OCI-LY1 (cell line): ENCODE data around the gene TBC1D10A.

Experiments used
- EZH2 ChIP-seq: fragments of 200-600 bp; sonication (generic), shearing (Covaris generic); IDR thresholded peaks from 2 replicates; pipeline ENCODE4 v1.8.0; 2017; ENCODE audit warnings: borderline replicate concordance, mixed run types, mild to moderate bottlenecking, antibody characterized with exemption, low read length, moderate library complexity, mixed read lengths
- TF ChIP-seq, protein P1 (sequence below): fragments of 200-600 bp; sonication (generic), shearing (Covaris generic); IDR thresholded peaks from 2 replicates; pipeline ENCODE4 v1.5.1; 2017; ENCODE audit warnings: mild to moderate bottlenecking, antibody characterized with exemption, low read length, moderate library complexity, mixed read lengths

GRCh38 chr22:30333707-30334087, 7.0 kb upstream of the TBC1D10A start:
- TF ChIP-seq, protein P1, sequence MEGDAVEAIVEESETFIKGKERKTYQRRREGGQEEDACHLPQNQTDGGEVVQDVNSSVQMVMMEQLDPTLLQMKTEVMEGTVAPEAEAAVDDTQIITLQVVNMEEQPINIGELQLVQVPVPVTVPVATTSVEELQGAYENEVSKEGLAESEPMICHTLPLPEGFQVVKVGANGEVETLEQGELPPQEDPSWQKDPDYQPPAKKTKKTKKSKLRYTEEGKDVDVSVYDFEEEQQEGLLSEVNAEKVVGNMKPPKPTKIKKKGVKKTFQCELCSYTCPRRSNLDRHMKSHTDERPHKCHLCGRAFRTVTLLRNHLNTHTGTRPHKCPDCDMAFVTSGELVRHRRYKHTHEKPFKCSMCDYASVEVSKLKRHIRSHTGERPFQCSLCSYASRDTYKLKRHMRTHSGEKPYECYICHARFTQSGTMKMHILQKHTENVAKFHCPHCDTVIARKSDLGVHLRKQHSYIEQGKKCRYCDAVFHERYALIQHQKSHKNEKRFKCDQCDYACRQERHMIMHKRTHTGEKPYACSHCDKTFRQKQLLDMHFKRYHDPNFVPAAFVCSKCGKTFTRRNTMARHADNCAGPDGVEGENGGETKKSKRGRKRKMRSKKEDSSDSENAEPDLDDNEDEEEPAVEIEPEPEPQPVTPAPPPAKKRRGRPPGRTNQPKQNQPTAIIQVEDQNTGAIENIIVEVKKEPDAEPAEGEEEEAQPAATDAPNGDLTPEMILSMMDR: no peak
- TF ChIP-seq EZH2: no peak
